HepG2 (cell line): ENCODE data around the gene CIITA. TPM values are rescaled to one million over a fixed set of nuclear protein-coding genes. Genes with fewer than 3 reads are reported as not detected.
A peak's percentile ranks its signal among the peaks of the same experiment; 100 is the strongest.

Experiments used
- BORCS8-MEF2B ChIP-seq: sonication (generic); formaldehyde crosslinking; IDR thresholded peaks from 2 replicates; pipeline ENCODE4 v1.8.0; 2022; ENCODE audit warnings: mild to moderate bottlenecking, missing genetic modification reagents
- BRD4 ChIP-seq: sonication (generic); formaldehyde crosslinking; IDR thresholded peaks from 2 replicates; pipeline ENCODE4 v1.4.0; 2020; ENCODE audit warnings: missing genetic modification reagents
- ETV5 ChIP-seq: IDR thresholded peaks from 2 replicates; pipeline ENCODE4 v1.6.1; 2018; ENCODE audit warnings: missing biosample characterization, missing genetic modification reagents, inconsistent platforms, borderline replicate concordance
- JDP2 ChIP-seq: sonication (generic); formaldehyde crosslinking; IDR thresholded peaks from 2 replicates; pipeline ENCODE4 v1.8.1; 2022; ENCODE audit warnings: missing genetic modification reagents, borderline replicate concordance
- JUNB ChIP-seq: sonication (generic); formaldehyde crosslinking; IDR thresholded peaks from 2 replicates; pipeline ENCODE4 v1.8.0; 2022; ENCODE audit warnings: missing genetic modification reagents, mild to moderate bottlenecking, borderline replicate concordance
- MTA3 ChIP-seq: sonication (generic); formaldehyde crosslinking; IDR thresholded peaks from 2 replicates; pipeline ENCODE4 v1.4.0; 2020; ENCODE audit warnings: missing genetic modification reagents
- PAWR ChIP-seq: sonication (generic); formaldehyde crosslinking; IDR thresholded peaks from 2 replicates; pipeline ENCODE4 v1.4.0; 2020; ENCODE audit warnings: missing genetic modification reagents, mild to moderate bottlenecking, borderline replicate concordance
- STAT5B ChIP-seq: sonication (generic); formaldehyde crosslinking; IDR thresholded peaks from 2 replicates; pipeline ENCODE4 v1.4.0; 2020; ENCODE audit warnings: missing genetic modification reagents
- TAF1 ChIP-seq: sonication (generic); formaldehyde crosslinking; IDR thresholded peaks from 2 replicates; pipeline ENCODE4 v1.4.0; 2020; ENCODE audit warnings: missing genetic modification reagents
- TGIF2 ChIP-seq: IDR thresholded peaks from 2 replicates; pipeline ENCODE4 v1.6.1; 2016; ENCODE audit warnings: control low read depth, missing compliant biosample characterization
- ZBTB1 ChIP-seq: sonication (generic); formaldehyde crosslinking; IDR thresholded peaks from 2 replicates; pipeline ENCODE4 v1.4.0; 2020; ENCODE audit warnings: missing genetic modification reagents, borderline replicate concordance
- ZC3H13 ChIP-seq: sonication (generic); formaldehyde crosslinking; IDR thresholded peaks from 2 replicates; pipeline ENCODE4 v1.8.1; 2023; ENCODE audit warnings: mild to moderate bottlenecking, missing genetic modification reagents, moderate library complexity
- ZFAT ChIP-seq: sonication (generic); formaldehyde crosslinking; conservative IDR thresholded peaks from 2 replicates; pipeline ENCODE4 v1.8.1; 2023; ENCODE audit warnings: missing genetic modification reagents, inconsistent platforms
- ZFP36 ChIP-seq: fragments of 150-350 bp; IDR thresholded peaks from 2 replicates; pipeline ENCODE4 v1.6.1; 2018; ENCODE audit warnings: borderline replicate concordance, low read length, low read depth; ENCODE audit not compliant: partially characterized antibody
- ZFY ChIP-seq: sonication (generic); formaldehyde crosslinking; IDR thresholded peaks from 2 replicates; pipeline ENCODE4 v1.4.0; 2020; ENCODE audit warnings: missing genetic modification reagents
- ZNF124 ChIP-seq: sonication (generic); formaldehyde crosslinking; IDR thresholded peaks from 2 replicates; pipeline ENCODE4 v1.4.0; 2020; ENCODE audit warnings: missing genetic modification reagents
- ZNF138 ChIP-seq: sonication (generic); formaldehyde crosslinking; IDR thresholded peaks from 2 replicates; pipeline ENCODE4 v1.5.0; 2020; ENCODE audit warnings: mild to moderate bottlenecking, low read depth, missing genetic modification reagents
- ZNF260 ChIP-seq: sonication (generic); formaldehyde crosslinking; IDR thresholded peaks from 2 replicates; pipeline ENCODE4 v1.4.0; 2020; ENCODE audit warnings: missing genetic modification reagents, low read depth, mild to moderate bottlenecking, borderline replicate concordance
- ZNF282 ChIP-seq: fragments of 450-650 bp; IDR thresholded peaks from 2 replicates; pipeline ENCODE4 v1.6.1; 2018; ENCODE audit not compliant: partially characterized antibody
- ZNF614 ChIP-seq: IDR thresholded peaks from 2 replicates; pipeline ENCODE4 v1.6.1; 2018; ENCODE audit warnings: missing biosample characterization, missing genetic modification reagents, inconsistent platforms, borderline replicate concordance
- ZNF775 ChIP-seq: sonication (generic); formaldehyde crosslinking; IDR thresholded peaks from 2 replicates; pipeline ENCODE4 v1.4.0; 2020; ENCODE audit warnings: missing genetic modification reagents, mild to moderate bottlenecking, moderate library complexity, borderline replicate concordance
- ZZZ3 ChIP-seq: sonication (generic); formaldehyde crosslinking; IDR thresholded peaks from 2 replicates; pipeline ENCODE4 v1.4.0; 2020; ENCODE audit warnings: missing genetic modification reagents, mild to moderate bottlenecking, borderline replicate concordance
- polyA plus RNA-seq, 8 experiments: library from polyadenylated mRNA; depleted of rRNA in 3 of 8; stranded (reverse) in 7 of 8; unstranded in 1 of 8; fragments of >200 nt; fragmentation: Illumina TruSeq in 4 of 8; extraction: Trizol in 4 of 8; gene quantifications; 2 replicates each; pipeline versions ENCODE4 v1.2.1 to v1.2.3, GENCODE V29; 2011 to 2016; ENCODE audit warnings: low read depth in 4 of 8, missing spikeins in 1 of 8, mixed read lengths in 1 of 8; ENCODE audit not compliant: insufficient read depth in 1 of 8
- total RNA-seq, 5 experiments: library from RNA; depleted of rRNA; stranded (reverse); fragments of >200 nt; fragmentation: Illumina TruSeq; extraction: Trizol; gene quantifications; 2 replicates each; pipeline ENCODE4 v1.2.3, GENCODE V29; 2016; ENCODE audit warnings: low read depth in 1 of 5
- TF ChIP-seq, protein P1 (sequence below): sonication (generic); formaldehyde crosslinking; IDR thresholded peaks from 2 replicates; pipeline ENCODE4 v1.4.0; 2020; ENCODE audit warnings: missing genetic modification reagents
- TF ChIP-seq, protein P2 (sequence below): sonication (generic); formaldehyde crosslinking; IDR thresholded peaks from 2 replicates; pipeline ENCODE4 v1.4.0; 2020; ENCODE audit warnings: missing genetic modification reagents
- TF ChIP-seq, protein P3 (sequence below): sonication (generic); formaldehyde crosslinking; IDR thresholded peaks from 2 replicates; pipeline ENCODE4 v1.8.0; 2022; ENCODE audit warnings: mild to moderate bottlenecking, missing genetic modification reagents, borderline replicate concordance
- TF ChIP-seq, protein P4 (sequence below): sonication (generic); IDR thresholded peaks from 2 replicates; pipeline ENCODE4 v1.6.1; 2016; ENCODE audit warnings: low read depth, borderline replicate concordance

Gene CIITA
- total and polyA plus RNA-seq, 2 of the 13 experiments (the other 11 are each of a cell fraction or from before 2014, with no cell fraction given): 0.08 to 0.09 TPM

DNA sequence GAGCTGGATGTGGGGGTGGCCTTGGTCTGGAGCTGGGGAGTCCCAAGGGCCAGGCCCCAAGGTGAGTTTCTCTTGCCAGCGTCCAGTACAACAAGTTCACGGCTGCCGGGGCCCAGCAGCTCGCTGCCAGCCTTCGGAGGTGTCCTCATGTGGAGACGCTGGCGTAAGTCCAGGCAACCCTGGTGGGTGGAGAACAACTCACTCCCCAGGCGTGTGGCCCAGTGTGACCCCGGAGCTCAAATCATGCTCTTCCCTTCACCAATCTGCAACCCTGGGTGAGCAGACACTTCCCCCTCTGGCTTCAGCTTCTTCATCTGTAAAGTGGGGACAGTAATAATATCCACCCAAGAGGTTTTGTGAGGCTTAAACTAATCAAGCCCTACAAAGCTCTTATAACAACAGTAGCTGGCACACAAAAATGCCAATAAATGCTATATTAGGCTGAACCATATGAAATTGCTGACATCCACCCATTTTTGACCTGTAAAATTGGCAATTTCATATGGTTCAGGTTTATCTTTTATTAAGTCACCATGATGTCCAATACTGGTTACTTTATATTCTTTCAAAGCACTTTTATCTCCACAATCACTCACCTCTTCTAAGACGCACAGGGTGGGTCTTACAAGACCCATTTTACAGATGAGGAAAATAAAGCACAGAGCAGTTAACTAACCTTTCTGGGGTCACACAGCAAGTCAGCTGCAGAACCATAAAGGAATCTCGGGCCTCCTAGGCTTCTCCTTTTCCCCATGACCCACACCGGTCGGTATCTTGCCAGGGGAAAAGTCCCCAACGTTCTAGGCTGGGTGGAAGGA, 45.5 kb downstream of the CIITA start (continued):
- no peak for TF ChIP-seq ZNF260 (CRISPR knock-in tag)
- TF ChIP-seq STAT5B (CRISPR knock-in tag): no peak
- TF ChIP-seq JUNB: no peak
- no peak for TF ChIP-seq ZNF124
- TF ChIP-seq TGIF2: 0 out of 2 replicates have a peak, but pooled peaks have one; percentile 7
- TF ChIP-seq ZFP36: no peak
- TF ChIP-seq, protein P1, sequence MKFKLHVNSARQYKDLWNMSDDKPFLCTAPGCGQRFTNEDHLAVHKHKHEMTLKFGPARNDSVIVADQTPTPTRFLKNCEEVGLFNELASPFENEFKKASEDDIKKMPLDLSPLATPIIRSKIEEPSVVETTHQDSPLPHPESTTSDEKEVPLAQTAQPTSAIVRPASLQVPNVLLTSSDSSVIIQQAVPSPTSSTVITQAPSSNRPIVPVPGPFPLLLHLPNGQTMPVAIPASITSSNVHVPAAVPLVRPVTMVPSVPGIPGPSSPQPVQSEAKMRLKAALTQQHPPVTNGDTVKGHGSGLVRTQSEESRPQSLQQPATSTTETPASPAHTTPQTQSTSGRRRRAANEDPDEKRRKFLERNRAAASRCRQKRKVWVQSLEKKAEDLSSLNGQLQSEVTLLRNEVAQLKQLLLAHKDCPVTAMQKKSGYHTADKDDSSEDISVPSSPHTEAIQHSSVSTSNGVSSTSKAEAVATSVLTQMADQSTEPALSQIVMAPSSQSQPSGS (CRISPR knock-in tag): no peak
- TF ChIP-seq ZNF614 (CRISPR knock-in tag): no peak
- TF ChIP-seq ZNF775 (CRISPR knock-in tag): no peak
- no peak; the same call in 1 of the 2 replicates for TF ChIP-seq ZZZ3
- TF ChIP-seq BORCS8-MEF2B (CRISPR knock-in tag): peak; percentile 18; the same call in 1 of the 2 replicates
- TF ChIP-seq, protein P2, sequence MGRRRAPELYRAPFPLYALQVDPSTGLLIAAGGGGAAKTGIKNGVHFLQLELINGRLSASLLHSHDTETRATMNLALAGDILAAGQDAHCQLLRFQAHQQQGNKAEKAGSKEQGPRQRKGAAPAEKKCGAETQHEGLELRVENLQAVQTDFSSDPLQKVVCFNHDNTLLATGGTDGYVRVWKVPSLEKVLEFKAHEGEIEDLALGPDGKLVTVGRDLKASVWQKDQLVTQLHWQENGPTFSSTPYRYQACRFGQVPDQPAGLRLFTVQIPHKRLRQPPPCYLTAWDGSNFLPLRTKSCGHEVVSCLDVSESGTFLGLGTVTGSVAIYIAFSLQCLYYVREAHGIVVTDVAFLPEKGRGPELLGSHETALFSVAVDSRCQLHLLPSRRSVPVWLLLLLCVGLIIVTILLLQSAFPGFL: no peak
- TF ChIP-seq ZFAT (CRISPR knock-in tag): no peak
- no peak for TF ChIP-seq TAF1 (CRISPR knock-in tag)
- no peak for TF ChIP-seq JDP2
- no peak for TF ChIP-seq ZC3H13 (CRISPR knock-in tag)
- no peak for TF ChIP-seq PAWR (CRISPR knock-in tag)
- no peak for TF ChIP-seq BRD4
- no peak; the same call in 1 of the 2 replicates for TF ChIP-seq ETV5 (CRISPR knock-in tag)
- TF ChIP-seq, protein P3, sequence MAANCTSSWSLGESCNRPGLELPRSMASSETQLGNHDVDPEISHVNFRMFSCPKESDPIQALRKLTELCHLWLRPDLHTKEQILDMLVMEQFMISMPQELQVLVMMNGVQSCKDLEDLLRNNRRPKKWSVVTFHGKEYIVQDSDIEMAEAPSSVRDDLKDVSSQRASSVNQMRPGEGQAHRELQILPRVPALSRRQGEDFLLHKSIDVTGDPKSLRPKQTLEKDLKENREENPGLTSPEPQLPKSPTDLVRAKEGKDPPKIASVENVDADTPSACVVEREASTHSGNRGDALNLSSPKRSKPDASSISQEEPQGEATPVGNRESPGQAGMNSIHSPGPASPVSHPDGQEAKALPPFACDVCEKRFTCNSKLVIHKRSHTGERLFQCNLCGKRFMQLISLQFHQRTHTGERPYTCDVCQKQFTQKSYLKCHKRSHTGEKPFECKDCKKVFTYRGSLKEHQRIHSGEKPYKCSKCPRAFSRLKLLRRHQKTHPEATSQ (CRISPR knock-in tag): no peak
- TF ChIP-seq ZNF282: no peak
- TF ChIP-seq, protein P4, sequence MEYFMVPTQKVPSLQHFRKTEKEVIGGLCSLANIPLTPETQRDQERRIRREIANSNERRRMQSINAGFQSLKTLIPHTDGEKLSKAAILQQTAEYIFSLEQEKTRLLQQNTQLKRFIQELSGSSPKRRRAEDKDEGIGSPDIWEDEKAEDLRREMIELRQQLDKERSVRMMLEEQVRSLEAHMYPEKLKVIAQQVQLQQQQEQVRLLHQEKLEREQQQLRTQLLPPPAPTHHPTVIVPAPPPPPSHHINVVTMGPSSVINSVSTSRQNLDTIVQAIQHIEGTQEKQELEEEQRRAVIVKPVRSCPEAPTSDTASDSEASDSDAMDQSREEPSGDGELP: peak; percentile 23; the same call in 1 of the 2 replicates
- TF ChIP-seq MTA3 (CRISPR knock-in tag): no peak
- no peak for TF ChIP-seq ZBTB1
- no peak for TF ChIP-seq ZNF138 (CRISPR knock-in tag)
- peak; percentile 40; the same call in 1 of the 2 replicates for TF ChIP-seq ZFY
